Activated CD4-positive, CD25-positive, alpha-beta regulatory T cell treated with anti-CD3 and anti-CD28 coated beads, Interleukin-2, amount 50 U/mL, for 16 hours (primary cell): ENCODE results near the gene DENND1A.

Experiments
- DNase-seq: peaks from one replicate; pipeline ENCODE4 v3.0.0-alpha.2; 2020; ENCODE audit warnings: low read depth, low spot score

DENND1A gene

GRCh38 chr9:123488722-123489321 lies 441.1 kb downstream of the DENND1A start:
- DNase-seq = no peak

GRCh38 chr9:123487944-123488548 lies 441.9 kb downstream of the DENND1A start:
- no peak for DNase-seq

GRCh38 chr9:123486431-123486830 lies 443.5 kb downstream of the DENND1A start:
- no peak for DNase-seq

GRCh38 chr9:123485216-123485615 lies 444.7 kb downstream of the DENND1A start:
- no peak for DNase-seq

- DNase-seq = no peak
Observed at GRCh38 chr9:123484130-123484529, 445.8 kb downstream of the DENND1A start.

- no peak for DNase-seq
Observed at GRCh38 chr9:123483191-123483803, 446.6 kb downstream of the DENND1A start.

GRCh38 chr9:123482295-123482968 lies 447.5 kb downstream of the DENND1A start:
- DNase-seq = no peak

- no peak for DNase-seq
Observed at GRCh38 chr9:123481209-123481865, 448.6 kb downstream of the DENND1A start.

GRCh38 chr9:123480791-123481190 lies 449.1 kb downstream of the DENND1A start:
- no peak for DNase-seq

- DNase-seq = no peak
Observed at GRCh38 chr9:123480096-123480495, 449.8 kb downstream of the DENND1A start.

GRCh38 chr9:123478967-123479602 lies 450.8 kb downstream of the DENND1A start:
- no peak for DNase-seq

GRCh38 chr9:123478160-123478559 lies 451.8 kb downstream of the DENND1A start:
- DNase-seq = no peak

GRCh38 chr9:123475407-123475806 lies 454.5 kb downstream of the DENND1A start:
- no peak for DNase-seq

- no peak for DNase-seq
Observed at GRCh38 chr9:123472862-123473614, 456.9 kb downstream of the DENND1A start.

- DNase-seq = no peak
Observed at GRCh38 chr9:123471843-123472570, 457.9 kb downstream of the DENND1A start.

GRCh38 chr9:123470991-123471770 lies 458.7 kb downstream of the DENND1A start:
- no peak for DNase-seq

GRCh38 chr9:123470121-123470782 lies 459.7 kb downstream of the DENND1A start:
- no peak for DNase-seq

- no peak for DNase-seq
Observed at GRCh38 chr9:123469282-123469681, 460.6 kb downstream of the DENND1A start.

GRCh38 chr9:123468541-123468940 lies 461.4 kb downstream of the DENND1A start:
- DNase-seq = no peak
